IPS-15b (cell line): ENCODE results near the gene HOXC4.
"Not testable (repeated sequence)": the region's sequence is repeated elsewhere in the genome, so short reads cannot be mapped to it uniquely, and the experiment has no call there.

Source experiments
- H3K27me3 ChIP-seq: one replicate; pipeline ENCODE4 v1.6.1; 2013; ENCODE audit warnings: low read length; ENCODE audit not compliant: control insufficient read depth, insufficient read depth
- H3K36me3 ChIP-seq: one replicate; pipeline ENCODE4 v1.6.1; 2013; ENCODE audit warnings: low read length; ENCODE audit not compliant: control insufficient read depth, insufficient read depth
- H3K4me1 ChIP-seq: one replicate; pipeline ENCODE4 v1.6.1; 2013; ENCODE audit warnings: mild to moderate bottlenecking, low read length; ENCODE audit not compliant: control insufficient read depth, insufficient read depth
- H3K4me3 ChIP-seq: one replicate; pipeline ENCODE4 v1.5.1; 2013; ENCODE audit warnings: low read depth, low read length
- H3K9ac ChIP-seq: one replicate; pipeline ENCODE4 v1.6.1; 2013; ENCODE audit warnings: low read depth, mild to moderate bottlenecking, low read length
- H3K9me3 ChIP-seq: one replicate; pipeline ENCODE4 v1.6.1; 2013; ENCODE audit warnings: mild to moderate bottlenecking, low read length; ENCODE audit not compliant: control insufficient read depth, insufficient read depth

The HOXC4 gene

GRCh38 chr12:54102223-54102622 lies 48.6 kb downstream of the HOXC4 start:
- H3K4me3 ChIP-seq = not testable (repeated sequence)

GRCh38 chr12:54103827-54104226 lies 50.2 kb downstream of the HOXC4 start:
- H3K27me3 ChIP-seq = peaks cover 88% of the 10 kb centered on the region
- H3K9me3 ChIP-seq, H3K36me3 ChIP-seq, H3K4me3 ChIP-seq, H3K4me1 ChIP-seq, H3K9ac ChIP-seq: not testable (repeated sequence)

More at GRCh38 chr12:54102223-54102622, 48.6 kb downstream of the HOXC4 start:
- H3K9ac ChIP-seq, H3K9me3 ChIP-seq, H3K4me1 ChIP-seq, H3K36me3 ChIP-seq: not testable (repeated sequence)
- H3K27me3 ChIP-seq = peaks cover 78% of the 10 kb centered on the region
